Prostate gland (tissue), 2 donors: ENCODE results near the gene CDKN2B. TPM values are rescaled to one million over a fixed set of nuclear protein-coding genes. Genes with fewer than 3 reads are reported as not detected.

ENCODE experiments used
- DNase-seq: peaks from one replicate; pipeline ENCODE4 v3.0.0-alpha.2; 2019; ENCODE audit warnings: low spot score
- H3K27ac ChIP-seq, 2 donors: fragments of 200-600 bp; sonication (generic); 2 replicates each; pipeline ENCODE4 v1.5.1; 2017 to 2019
- H3K27me3 ChIP-seq: fragments of 200-600 bp; sonication (generic); replicated peaks from 2 replicates; pipeline ENCODE4 v1.5.1; 2019; ENCODE audit not compliant: insufficient read depth
- H3K36me3 ChIP-seq, 2 donors: fragments of 200-600 bp; sonication (generic); 1 replicate in 1 of 2; 2 replicates in 1 of 2; pipeline versions ENCODE4 v1.5.1 to v1.8.1; 2017 to 2019
- H3K4me1 ChIP-seq: fragments of 200-600 bp; sonication (generic); replicated peaks from 2 replicates; pipeline ENCODE4 v1.5.1; 2019
- H3K4me3 ChIP-seq, 2 donors: fragments of 200-600 bp; sonication (generic); 2 replicates each; pipeline ENCODE4 v1.5.1; 2017 to 2019
- H3K9me3 ChIP-seq: fragments of 200-600 bp; sonication (generic); 2 replicates; pipeline ENCODE4 v1.5.1; 2017
- CTCF ChIP-seq, 4 experiments: fragments of 200-600 bp in 2 of 4; fragments of 450-650 bp in 2 of 4; sonication (generic) in 2 of 4; IDR thresholded peaks; 1 replicate in 3 of 4; 2 replicates in 1 of 4; pipeline ENCODE4 v1.5.1; 2016 to 2019; ENCODE audit warnings: antibody characterized with exemption in 4 of 4, mild to moderate bottlenecking in 2 of 4, moderate library complexity in 2 of 4
- POLR2A ChIP-seq: fragments of 450-650 bp; IDR thresholded peaks from one replicate; pipeline ENCODE4 v1.6.1; 2016; ENCODE audit warnings: antibody characterized with exemption, mild to moderate bottlenecking
- POLR2AphosphoS5 ChIP-seq: sonication (generic); formaldehyde crosslinking; IDR thresholded peaks from one replicate; pipeline ENCODE4 v1.6.1; 2017; ENCODE audit warnings: antibody characterized with exemption
- WGBS: methylation state at CpG from one replicate; pipeline ENCODE4 v1.1.5; 2018; 5-methylcytosine and 5-hydroxymethylcytosine counted together
- intact Hi-C: fragments of 100-400 bp; cut with DNase I; formaldehyde crosslinking; loops from one replicate; pipeline ENCODE4 v1.14.2; 2022
- total RNA-seq, 2 donors: library from RNA; depleted of rRNA; stranded (reverse); fragments of >200 nt; gene quantifications; one replicate each; pipeline ENCODE4 v1.1.0, GENCODE V29; 2016

Gene CDKN2B
- total RNA-seq, 2 donors from 2014 or later = 5.4 to 8.8 TPM

GRCh38 chr9:21974343-21974721 lies 34.8 kb downstream of the CDKN2B start:
- no peaks in the 10 kb centered on the region for H3K36me3 ChIP-seq
- H3K27ac ChIP-seq = no peak overlapping the region
- TF ChIP-seq POLR2A = no peak
- TF ChIP-seq CTCF (IDR thresholded peaks at IDR 0.05) = no peak
- no peaks in the 10 kb centered on the region for H3K4me1 ChIP-seq
- intact Hi-C loops = no loop called here
- no peaks in the 10 kb centered on the region for H3K9me3 ChIP-seq
- H3K27me3 ChIP-seq = peaks cover 64% of the 10 kb centered on the region
- DNase-seq = no peak
- WGBS = 6% methylated on average over 21 of the region's 21 CpGs
- H3K4me3 ChIP-seq = peak overlapping the region; percentile 4 to 12

GRCh38 chr9:21972361-21972760 lies 36.7 kb downstream of the CDKN2B start:
- peaks cover 77% of the 10 kb centered on the region for H3K27me3 ChIP-seq
- no peak overlapping the region for H3K27ac ChIP-seq
- intact Hi-C loops = no loop called here
- H3K9me3 ChIP-seq = no peaks in the 10 kb centered on the region
- H3K4me3 ChIP-seq = no peak overlapping the region
- no peak for DNase-seq
- no peaks in the 10 kb centered on the region for H3K4me1 ChIP-seq
- no peaks in the 10 kb centered on the region for H3K36me3 ChIP-seq
- TF ChIP-seq CTCF (IDR thresholded peaks at IDR 0.05) (no peak), POLR2AphosphoS5 (no peak), POLR2A (no peak)

GRCh38 chr9:21970800-21971640 lies 38.1 kb downstream of the CDKN2B start:
- WGBS = 10% methylated on average over 41 of the region's 45 CpGs
- Histone ChIP-seq H3K27ac (no peak overlapping the region), H3K9me3 (no peaks in the 10 kb centered on the region), H3K4me1 (no peaks in the 10 kb centered on the region), H3K36me3 (no peaks in the 10 kb centered on the region), H3K27me3 (peaks cover 80% of the 10 kb centered on the region), H3K4me3 (no peak overlapping the region)
- intact Hi-C loops = no loop called here
- TF ChIP-seq POLR2A (no peak), POLR2AphosphoS5 (no peak), CTCF (IDR thresholded peaks at IDR 0.05) (no peak)
- DNase-seq = no peak

GRCh38 chr9:21969951-21970799 lies 38.9 kb downstream of the CDKN2B start:
- TF ChIP-seq POLR2A (no peak), CTCF (IDR thresholded peaks at IDR 0.05) (no peak), POLR2AphosphoS5 (no peak)
- Histone ChIP-seq H3K4me3 (no peak overlapping the region), H3K27me3 (peaks cover 80% of the 10 kb centered on the region), H3K4me1 (no peaks in the 10 kb centered on the region), H3K27ac (no peak overlapping the region), H3K36me3 (no peaks in the 10 kb centered on the region), H3K9me3 (no peaks in the 10 kb centered on the region)
- DNase-seq = no peak
- intact Hi-C loops = no loop called here
- 21% methylated on average over 22 of the region's 24 CpGs for WGBS
